Dermis microvascular lymphatic vessel endothelial cell (primary cell): ENCODE measurements around the gene CCDC158. TPM values are rescaled to one million over a fixed set of nuclear protein-coding genes. Genes with fewer than 3 reads are reported as not detected.
"Not testable (repeated sequence)": the region's sequence is repeated elsewhere in the genome, so short reads cannot be mapped to it uniquely, and the experiment has no call there.

Experiments used
- DNase-seq, 2 donors: peaks; one replicate each; pipeline versions ENCODE4 v3.0.0 to v3.0.0-alpha.2; 2010; ENCODE audit warnings: low read depth in 2 of 2
- total RNA-seq: library from RNA; depleted of rRNA; stranded (reverse); fragments of >200 nt; gene quantifications from 2 replicates; pipeline ENCODE4 v1.2.1, GENCODE V29; 2014

Gene CCDC158
- total RNA-seq, 1 donor from 2014 or later, result not detected

DNA sequence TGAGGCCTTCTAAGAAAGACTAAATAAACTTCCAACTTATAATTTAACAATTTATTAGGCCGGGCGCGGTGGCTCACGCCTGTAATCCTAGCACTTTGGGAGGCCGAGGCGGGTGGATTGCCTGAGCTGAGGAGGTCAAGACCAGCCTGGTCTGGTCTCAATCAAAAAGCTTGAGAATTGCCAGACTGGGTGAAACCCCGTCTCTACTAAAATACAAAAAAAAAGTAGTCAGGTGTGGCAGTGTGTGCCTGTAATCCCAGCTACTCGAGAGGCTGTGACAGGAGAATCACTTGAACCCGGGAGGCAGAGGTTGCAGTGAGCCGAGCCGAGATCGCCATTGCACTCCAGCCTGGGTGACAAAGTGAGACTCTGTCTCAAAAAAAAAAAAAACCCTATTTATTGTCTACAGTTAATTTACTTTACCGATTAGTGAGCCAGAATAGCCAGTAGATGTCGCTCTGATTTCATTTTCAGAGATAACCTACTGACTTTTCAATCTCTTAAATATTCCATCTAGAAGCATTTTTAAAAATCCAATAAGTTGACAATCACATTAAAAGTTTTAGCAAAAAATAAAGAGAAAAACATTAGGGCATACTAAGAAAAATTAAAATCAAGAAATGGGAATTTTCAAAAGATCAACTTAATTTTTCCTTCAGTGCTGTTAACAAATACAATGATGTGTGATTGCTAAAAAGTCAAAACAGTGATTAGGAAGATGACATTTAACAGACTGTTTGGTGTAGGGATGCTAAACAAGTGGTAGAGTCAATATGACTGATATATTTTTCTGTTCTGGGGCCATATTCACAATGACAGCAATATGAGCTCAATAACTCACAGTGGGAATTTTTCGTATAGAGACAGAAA, 9.8 kb upstream of the CCDC158 start:
- DNase-seq, result peak; percentile 27 to 61

DNA sequence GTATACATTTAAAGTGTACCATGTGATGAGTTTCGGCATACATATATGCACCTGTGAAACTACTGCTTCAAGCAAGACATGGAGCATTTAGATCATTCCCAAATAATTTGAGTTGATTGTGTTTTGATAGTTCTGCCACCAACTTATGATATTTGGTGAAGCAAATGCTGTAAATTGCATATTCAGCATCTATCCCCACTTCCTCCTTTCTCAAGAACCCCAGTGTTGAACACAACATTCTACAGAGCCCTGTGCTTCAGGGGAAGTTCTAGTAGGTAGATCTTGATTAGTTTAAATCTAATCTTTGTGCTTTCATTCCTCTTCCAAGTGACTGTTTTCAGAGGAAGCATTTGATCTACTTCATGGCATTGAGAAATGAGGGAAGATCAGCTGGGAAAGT, 8.7 kb upstream of the CCDC158 start:
- DNase-seq, result no peak

DNA sequence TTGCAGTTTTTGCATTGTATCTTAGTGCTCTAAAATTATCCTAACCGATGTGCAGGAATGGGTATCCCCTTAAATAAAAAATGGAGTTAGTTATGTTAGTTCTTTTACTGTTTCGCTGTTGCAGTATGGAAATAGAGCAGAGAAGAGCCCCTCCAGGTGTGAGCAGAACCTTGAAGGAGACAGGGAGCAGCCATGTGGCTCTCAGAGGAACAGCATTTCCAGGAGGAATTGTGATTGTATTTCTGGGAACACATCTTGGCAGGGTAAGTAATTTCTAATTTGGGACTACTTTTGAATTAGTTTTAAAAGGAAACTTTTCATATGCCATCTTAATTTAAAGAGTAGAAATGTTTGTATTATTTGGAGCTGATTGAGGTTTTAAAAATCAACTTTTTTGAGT, 5.3 kb upstream of the CCDC158 start:
- DNase-seq, result no peak

GRCh38 chr4:76423159-76423558, 2.2 kb upstream of the CCDC158 start:
- not testable (repeated sequence) for DNase-seq

GRCh38 chr4:76420188-76420761, 666 bp downstream of the CCDC158 start:
- DNase-seq, result no peak

- DNase-seq, result no peak
Observed at GRCh38 chr4:76410636-76411035, 10.3 kb downstream of the CCDC158 start.

GRCh38 chr4:76407440-76408119, 13.4 kb downstream of the CCDC158 start:
- DNase-seq, result no peak

DNA sequence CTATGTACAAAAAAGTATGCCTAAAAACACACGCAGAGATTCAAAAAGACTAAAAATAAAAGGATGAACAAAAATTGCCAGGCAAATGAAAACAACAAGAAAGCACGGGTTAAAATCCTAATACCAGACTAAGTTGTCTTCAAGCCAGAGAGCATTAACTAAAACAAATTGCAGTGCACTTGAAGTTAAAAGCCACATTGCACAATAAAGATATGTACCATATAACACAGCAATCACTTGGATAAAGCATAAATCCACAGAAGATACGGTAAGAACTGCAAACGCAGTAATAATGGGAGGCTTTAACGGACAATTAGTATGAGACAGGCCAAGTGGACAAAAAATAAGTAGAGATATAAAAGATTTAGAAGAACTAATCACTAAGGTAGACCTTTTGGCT, 14.9 kb downstream of the CCDC158 start:
- DNase-seq, result no peak

- no peak for DNase-seq
Observed at GRCh38 chr4:76401654-76402053, 19.3 kb downstream of the CCDC158 start.

DNA sequence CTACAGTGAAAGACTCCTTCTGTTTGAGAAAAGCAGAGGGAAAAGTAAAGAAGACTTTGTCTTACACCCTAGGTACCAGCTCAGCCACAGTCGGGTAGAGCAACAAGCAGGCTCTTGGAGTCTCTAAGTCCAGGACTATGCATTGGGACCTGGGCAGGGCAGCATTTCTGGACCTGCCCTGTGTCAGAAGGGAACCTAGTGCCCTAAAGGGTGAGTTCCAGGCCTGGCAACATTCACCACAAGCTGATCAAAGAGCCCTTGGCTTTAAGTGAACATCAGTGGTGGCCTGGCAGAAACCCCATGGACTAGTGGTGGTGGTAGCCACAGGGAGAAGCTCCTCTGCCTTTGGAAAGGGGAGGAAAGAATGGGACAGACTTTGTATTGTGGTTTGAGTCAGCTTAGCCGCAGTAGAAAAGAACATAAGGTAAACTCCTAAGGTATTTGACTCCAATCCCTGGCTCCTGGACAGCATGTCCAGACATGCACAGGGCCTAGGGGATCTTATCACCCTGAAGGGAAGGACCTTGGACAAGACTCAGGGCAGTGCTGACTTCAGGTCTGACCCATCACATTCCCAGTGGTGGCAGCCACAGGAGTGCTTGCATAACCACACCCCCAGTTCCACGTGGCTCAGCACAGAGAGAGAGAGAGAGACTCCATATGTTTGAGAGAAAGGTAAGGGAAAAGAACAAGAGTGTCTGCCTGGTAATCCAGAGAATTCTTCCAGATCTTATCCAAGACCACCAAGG, 32.6 kb downstream of the CCDC158 start:
- no peak for DNase-seq

- DNase-seq, result no peak
Observed at GRCh38 chr4:76386566-76387305, 34.2 kb downstream of the CCDC158 start.

DNA sequence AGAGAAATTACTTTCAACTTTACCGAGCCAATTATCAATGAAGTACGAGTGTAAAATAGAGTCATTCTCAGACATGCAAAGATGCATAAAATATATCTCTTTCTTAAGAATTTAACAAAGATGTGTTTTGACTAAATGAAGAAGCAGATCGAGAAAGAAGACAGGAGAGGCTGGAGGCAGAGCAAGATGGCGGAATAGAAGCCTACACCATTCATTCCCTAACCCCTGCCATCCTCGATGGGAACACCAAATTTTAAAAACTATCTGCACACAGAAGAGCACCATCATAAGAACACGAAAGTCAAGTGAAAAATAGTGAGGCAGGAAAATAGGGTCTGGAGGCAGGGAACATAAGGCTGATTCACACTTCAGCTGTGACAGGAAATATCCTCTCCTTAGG, 35.0 kb downstream of the CCDC158 start:
- DNase-seq, result no peak

DNA sequence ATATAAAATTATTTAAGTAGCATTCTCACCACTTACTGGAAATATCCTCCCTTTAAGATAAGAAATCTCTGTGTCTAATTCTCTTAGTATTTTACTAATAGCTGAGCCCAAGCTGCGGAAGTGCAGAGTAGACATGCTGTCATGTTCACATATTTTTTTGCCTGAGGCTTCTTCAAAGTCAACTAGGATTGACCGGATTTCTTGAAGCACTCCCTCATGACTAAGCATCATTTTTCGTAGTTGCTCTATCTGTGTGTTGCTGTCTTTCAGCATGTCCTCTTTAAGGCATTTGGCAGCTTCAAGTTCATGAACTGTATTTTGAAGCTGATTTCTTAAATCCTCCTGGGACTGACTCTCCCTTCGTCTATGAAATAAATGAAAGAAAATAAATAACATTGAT, 36.9 kb downstream of the CCDC158 start:
- no peak for DNase-seq

DNA sequence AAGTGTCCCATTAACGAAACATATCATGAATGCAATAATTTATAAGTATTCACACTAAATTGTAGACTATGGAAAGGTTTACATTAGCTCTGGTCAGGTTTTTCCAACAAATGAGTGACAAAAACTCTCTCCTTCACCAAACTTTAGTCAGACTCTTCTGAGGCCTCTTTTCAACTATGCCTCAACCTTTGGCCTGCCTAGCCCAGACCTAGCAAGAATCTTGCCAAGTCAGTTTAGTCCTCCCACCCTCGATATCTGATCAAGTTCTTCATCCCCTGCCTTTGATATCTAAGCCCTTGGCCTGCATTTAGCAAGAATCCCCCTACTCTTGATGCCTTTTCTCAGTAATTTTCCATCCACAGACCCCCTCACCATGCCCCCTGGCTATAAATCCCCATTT, 37.9 kb downstream of the CCDC158 start:
- DNase-seq, result no peak

GRCh38 chr4:76381986-76382385, 39.0 kb downstream of the CCDC158 start:
- no peak for DNase-seq

GRCh38 chr4:76380561-76380960, 40.4 kb downstream of the CCDC158 start:
- DNase-seq, result no peak

DNA sequence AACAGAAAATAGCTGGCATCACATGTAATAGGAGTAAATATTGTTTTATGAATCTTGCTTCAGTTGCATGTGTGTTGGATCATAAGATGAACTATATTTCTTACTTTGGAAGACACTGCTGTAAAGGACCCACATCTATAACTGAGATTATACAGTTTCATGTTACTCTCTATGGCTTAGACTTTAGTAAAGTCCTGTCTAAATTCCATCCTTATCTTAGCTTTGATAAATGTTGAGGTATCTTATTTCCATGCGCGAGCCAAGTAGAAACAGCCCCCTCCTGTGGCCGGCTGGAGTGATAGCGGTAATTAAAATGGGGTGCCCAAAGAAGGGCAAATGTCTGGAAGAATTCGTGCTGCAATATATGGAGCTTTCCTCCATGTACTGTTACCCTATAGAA, 43.0 kb downstream of the CCDC158 start:
- DNase-seq, result peak in 1 of 2 donors; percentile 45

DNA sequence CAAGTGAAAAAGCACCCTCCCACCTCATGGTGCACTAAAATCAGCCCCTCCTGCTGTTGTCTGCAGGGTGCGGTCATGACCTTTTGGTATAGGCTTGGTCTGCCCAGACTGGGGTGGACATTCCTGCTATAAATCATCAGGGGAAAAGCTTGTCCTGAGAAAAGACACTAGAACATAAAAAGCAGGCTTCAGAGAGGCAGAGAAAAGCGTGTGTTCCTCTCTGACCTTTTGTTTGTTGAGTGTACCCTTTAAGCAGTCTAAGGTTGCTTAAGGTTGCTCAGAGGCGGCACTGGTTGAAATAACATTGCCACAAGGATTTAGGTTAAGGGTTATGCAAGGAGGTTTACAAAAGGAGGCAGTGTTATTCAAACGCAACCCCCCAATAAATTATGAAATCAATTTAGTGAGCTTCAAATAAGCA, 43.5 kb downstream of the CCDC158 start:
- no peak for DNase-seq

DNA sequence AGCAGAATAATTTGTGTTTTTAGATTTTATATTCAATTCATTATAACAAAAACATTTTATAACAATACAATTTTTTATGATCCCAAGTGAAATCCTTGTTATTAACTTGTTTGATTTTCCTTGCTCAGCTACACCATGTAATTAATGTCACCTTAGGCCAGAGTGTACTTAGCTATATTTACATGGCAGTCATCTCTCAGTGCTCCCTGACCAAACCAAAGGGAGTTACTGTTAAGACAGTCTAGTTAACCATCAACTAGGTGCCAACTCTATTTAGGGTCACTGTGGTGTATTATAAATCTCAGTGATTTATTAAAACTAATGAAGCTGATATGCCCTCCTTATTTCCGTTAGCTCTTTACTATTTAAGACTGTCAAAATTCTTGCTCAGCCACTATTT, 44.4 kb downstream of the CCDC158 start:
- no peak for DNase-seq

- DNase-seq, result no peak
Observed at GRCh38 chr4:76375703-76376102, 45.2 kb downstream of the CCDC158 start.

- peak in 1 of 2 donors; percentile 9 for DNase-seq
Observed at GRCh38 chr4:76374798-76375197, 46.1 kb downstream of the CCDC158 start.
